KMS-11 (cell line): ENCODE data around the gene FOXF2.

Source experiments
- H2AFZ ChIP-seq: fragments of 200-600 bp; sonication (generic); 2 replicates; pipeline ENCODE4 v1.6.1; 2016; ENCODE audit warnings: antibody characterized with exemption, mixed run types, low read depth
- H3K27ac ChIP-seq: fragments of 200-600 bp; sonication (generic); 2 replicates; pipeline ENCODE4 v1.6.1; 2016; ENCODE audit warnings: mild to moderate bottlenecking, mixed run types
- H3K27me3 ChIP-seq: fragments of 200-600 bp; sonication (generic); 2 replicates; pipeline ENCODE4 v1.6.1; 2017; ENCODE audit warnings: mild to moderate bottlenecking, low read depth, mixed run types, moderate library complexity; ENCODE audit not compliant: insufficient read depth
- H3K36me3 ChIP-seq: fragments of 200-600 bp; sonication (generic); 2 replicates; pipeline ENCODE4 v1.6.1; 2017; ENCODE audit warnings: mild to moderate bottlenecking, mixed run types; ENCODE audit not compliant: insufficient read depth
- H3K4me1 ChIP-seq: fragments of 200-600 bp; sonication (generic); 2 replicates; pipeline ENCODE4 v1.6.1; 2016; ENCODE audit warnings: mild to moderate bottlenecking, low read depth, mixed run types; ENCODE audit not compliant: poor library complexity, severe bottlenecking
- H3K4me2 ChIP-seq: fragments of 200-600 bp; sonication (generic); 2 replicates; pipeline ENCODE4 v1.7.0; 2016; ENCODE audit warnings: mild to moderate bottlenecking, mixed run types
- H3K4me3 ChIP-seq: fragments of 200-600 bp; sonication (generic); IDR thresholded peaks from 2 replicates; pipeline ENCODE4 v1.6.1; 2017; ENCODE audit warnings: low read depth, low read length, mixed read lengths; ENCODE audit not compliant: insufficient read depth
- H3K79me2 ChIP-seq: fragments of 200-600 bp; sonication (generic); 2 replicates; pipeline ENCODE4 v1.6.1; 2016; ENCODE audit warnings: low read depth, mixed run types; ENCODE audit not compliant: insufficient read depth
- H3K9ac ChIP-seq: fragments of 200-600 bp; sonication (generic); 2 replicates; pipeline ENCODE4 v1.6.1; 2016; ENCODE audit warnings: mild to moderate bottlenecking, mixed run types
- H4K20me1 ChIP-seq: fragments of 200-600 bp; sonication (generic); 2 replicates; pipeline ENCODE4 v1.6.1; 2016; ENCODE audit warnings: mild to moderate bottlenecking, mixed run types; ENCODE audit not compliant: insufficient read depth
- TF ChIP-seq, protein P1 (sequence below): fragments of 200-600 bp; sonication (generic); conservative IDR thresholded peaks from 2 replicates; pipeline ENCODE4 v1.6.1; 2017; ENCODE audit warnings: low read depth, mild to moderate bottlenecking, antibody characterized with exemption, low read length, moderate library complexity, mixed read lengths

Gene FOXF2

GRCh38 chr6:1389369-1390132 is at the start of gene FOXF2:
Gene FOXF2, plus strand, starts transcription at chr6:1389576. Its CDS starts 372 bp downstream, at chr6:1389948.
- TF ChIP-seq, protein P1, sequence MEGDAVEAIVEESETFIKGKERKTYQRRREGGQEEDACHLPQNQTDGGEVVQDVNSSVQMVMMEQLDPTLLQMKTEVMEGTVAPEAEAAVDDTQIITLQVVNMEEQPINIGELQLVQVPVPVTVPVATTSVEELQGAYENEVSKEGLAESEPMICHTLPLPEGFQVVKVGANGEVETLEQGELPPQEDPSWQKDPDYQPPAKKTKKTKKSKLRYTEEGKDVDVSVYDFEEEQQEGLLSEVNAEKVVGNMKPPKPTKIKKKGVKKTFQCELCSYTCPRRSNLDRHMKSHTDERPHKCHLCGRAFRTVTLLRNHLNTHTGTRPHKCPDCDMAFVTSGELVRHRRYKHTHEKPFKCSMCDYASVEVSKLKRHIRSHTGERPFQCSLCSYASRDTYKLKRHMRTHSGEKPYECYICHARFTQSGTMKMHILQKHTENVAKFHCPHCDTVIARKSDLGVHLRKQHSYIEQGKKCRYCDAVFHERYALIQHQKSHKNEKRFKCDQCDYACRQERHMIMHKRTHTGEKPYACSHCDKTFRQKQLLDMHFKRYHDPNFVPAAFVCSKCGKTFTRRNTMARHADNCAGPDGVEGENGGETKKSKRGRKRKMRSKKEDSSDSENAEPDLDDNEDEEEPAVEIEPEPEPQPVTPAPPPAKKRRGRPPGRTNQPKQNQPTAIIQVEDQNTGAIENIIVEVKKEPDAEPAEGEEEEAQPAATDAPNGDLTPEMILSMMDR, result no peak
- no peak within 1 kb of the TSS for H3K9ac ChIP-seq
- H3K4me1 ChIP-seq, result no peaks in the 10 kb centered on the region
- no peaks in the 10 kb centered on the region for H3K36me3 ChIP-seq
- H3K79me2 ChIP-seq, result no peaks in the 10 kb centered on the region
- no peaks in the 10 kb centered on the region for H4K20me1 ChIP-seq
- H3K4me2 ChIP-seq, result no peak within 1 kb of the TSS
- H3K4me3 ChIP-seq, result no peak within 1 kb of the TSS
- no peak within 1 kb of the TSS for H3K27ac ChIP-seq
- no peaks in the 10 kb centered on the region for H3K27me3 ChIP-seq
- H2AFZ ChIP-seq, result no peak within 1 kb of the TSS

- Histone ChIP-seq H3K27me3 (no peaks in the 10 kb centered on the region), H4K20me1 (no peaks in the 10 kb centered on the region), H3K9ac (no peak overlapping the region), H3K4me2 (no peak overlapping the region), H3K4me1 (no peaks in the 10 kb centered on the region), H3K4me3 (no peak overlapping the region), H3K27ac (no peak overlapping the region), H2AFZ (no peak overlapping the region), H3K36me3 (no peaks in the 10 kb centered on the region), H3K79me2 (no peaks in the 10 kb centered on the region)
- TF ChIP-seq, protein P1, result no peak
Observed at GRCh38 chr6:1346101-1346500, 43.3 kb upstream of the FOXF2 start.

DNA sequence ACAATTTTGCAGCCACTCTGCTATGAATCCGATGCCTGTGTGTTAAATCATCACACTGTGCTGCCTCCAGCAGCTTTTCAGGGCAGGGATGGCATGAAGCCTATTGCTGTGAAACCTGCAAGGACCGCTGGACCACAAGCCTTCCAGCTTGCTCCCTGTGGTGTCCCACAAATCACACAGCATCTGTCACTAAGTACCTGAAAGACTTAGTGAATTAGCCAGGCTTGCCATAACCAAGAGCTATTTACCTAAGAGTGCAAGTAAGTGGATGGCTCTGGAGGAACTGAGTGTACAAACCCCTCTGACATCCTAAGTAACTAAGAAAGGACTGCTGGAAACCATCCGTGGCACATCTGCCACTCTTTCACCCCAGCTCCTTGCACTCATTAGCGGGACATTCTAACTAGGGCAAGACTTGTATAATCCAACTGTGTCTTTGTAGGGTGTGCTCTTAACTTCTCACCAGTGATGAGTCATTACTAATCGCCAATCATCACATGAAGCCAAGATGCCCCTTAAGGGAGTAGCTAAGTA is 42.8 kb upstream of the FOXF2 start:
- H2AFZ ChIP-seq, result no peak overlapping the region
- no peak overlapping the region for H3K4me2 ChIP-seq
- TF ChIP-seq, protein P1, result no peak
- H3K36me3 ChIP-seq, result no peaks in the 10 kb centered on the region
- no peaks in the 10 kb centered on the region for H4K20me1 ChIP-seq
- H3K27ac ChIP-seq, result no peak overlapping the region
- H3K4me3 ChIP-seq, result no peak overlapping the region
- H3K79me2 ChIP-seq, result no peaks in the 10 kb centered on the region
- no peak overlapping the region for H3K9ac ChIP-seq
- H3K4me1 ChIP-seq, result no peaks in the 10 kb centered on the region
- no peaks in the 10 kb centered on the region for H3K27me3 ChIP-seq

- Histone ChIP-seq H3K27me3 (no peaks in the 10 kb centered on the region), H3K4me3 (no peak overlapping the region), H3K4me1 (no peaks in the 10 kb centered on the region), H3K36me3 (no peaks in the 10 kb centered on the region), H4K20me1 (no peaks in the 10 kb centered on the region), H2AFZ (no peak overlapping the region), H3K9ac (no peak overlapping the region), H3K27ac (no peak overlapping the region), H3K79me2 (no peaks in the 10 kb centered on the region), H3K4me2 (no peak overlapping the region)
- TF ChIP-seq, protein P1, result no peak
Observed at GRCh38 chr6:1347161-1347560, 42.2 kb upstream of the FOXF2 start.
